Endothelial cell of umbilical vein (primary cell): ENCODE results near the gene NEUROD4. TPM values are rescaled to one million over a fixed set of nuclear protein-coding genes. Genes with fewer than 3 reads are reported as not detected.

ENCODE experiments used
- BruUV-seq: library from RNA; stranded (reverse); fragments of 400-500 nt; replicated peaks from 2 replicates; lab custom pipeline; 2021; lab: Mats Ljungman, UMichigan
- CTCF ChIA-PET: fragments of 300-600, 350-600 bp; sonication (Branson Sonifier 250); formaldehyde crosslinking; loops from one replicate; lab custom pipeline; 2021; ENCODE audit warnings: antibody characterized with exemption, inconsistent platforms; lab: Charles Lee
- POLR2A ChIA-PET: fragments of 300-600, 350-600 bp; sonication (Branson Sonifier 250); formaldehyde crosslinking; loops from one replicate; lab custom pipeline; 2021; ENCODE audit warnings: antibody characterized with exemption, inconsistent platforms; lab: Charles Lee
- DNase-seq: peaks from one replicate; pipeline ENCODE4 v3.0.0-alpha.2; 2011; ENCODE audit warnings: low read depth, low spot score
- FAIRE-seq: peaks from 2 replicates; lab custom pipeline; 2011; peaks lifted over from hg19 to GRCh38; lab: Jason Lieb, UNC
- H2AFZ ChIP-seq: 2 replicates; pipeline ENCODE4 v1.6.0; 2012; ENCODE audit warnings: low read depth, low read length, control low read depth, inconsistent platforms
- H3K27ac ChIP-seq: 2 replicates; pipeline ENCODE4 v1.5.1; 2011; ENCODE audit warnings: low read depth, mild to moderate bottlenecking, control low read depth, low read length, moderate library complexity; ENCODE audit not compliant: insufficient read depth
- H3K27me3 ChIP-seq, 2 experiments: 2 replicates each; pipeline versions ENCODE4 v1.6.0 to v1.6.1; 2011; ENCODE audit warnings: low read length in 2 of 2, mixed read lengths in 1 of 2; ENCODE audit not compliant: control insufficient read depth in 2 of 2, insufficient read depth in 2 of 2
- H3K36me3 ChIP-seq, 2 experiments: 2 replicates in 1 of 2; 3 replicates in 1 of 2; pipeline ENCODE4 v1.5.1; 2011; ENCODE audit warnings: low read length in 2 of 2, mild to moderate bottlenecking in 1 of 2, moderate library complexity in 1 of 2; ENCODE audit not compliant: control insufficient read depth in 2 of 2, insufficient read depth in 2 of 2; ENCODE audit errors: extremely low read depth in 1 of 2
- H3K4me1 ChIP-seq: 3 replicates; pipeline ENCODE4 v1.5.1; 2011; ENCODE audit warnings: mild to moderate bottlenecking, low read length; ENCODE audit not compliant: control insufficient read depth, insufficient read depth; ENCODE audit errors: extremely low read depth
- H3K4me2 ChIP-seq: 2 replicates; pipeline ENCODE4 v1.6.1; 2011; ENCODE audit warnings: low read length, control low read depth, mixed read lengths; ENCODE audit not compliant: insufficient read depth
- H3K4me3 ChIP-seq, 3 experiments: fragments of 200-600 bp in 1 of 3; sonication (generic), shearing (Covaris generic) in 1 of 3; replicated peaks in 1 of 3; 2 replicates each; pipeline ENCODE4 v1.5.1; 2011 to 2016; ENCODE audit warnings: control low read depth in 3 of 3, low read length in 3 of 3, mild to moderate bottlenecking in 2 of 3, inconsistent platforms in 1 of 3, low read depth in 1 of 3, moderate library complexity in 1 of 3; ENCODE audit not compliant: insufficient read depth in 1 of 3
- H3K79me2 ChIP-seq: 2 replicates; pipeline ENCODE4 v1.6.0; 2012; ENCODE audit warnings: low read length, inconsistent platforms; ENCODE audit not compliant: control insufficient read depth, insufficient read depth
- H3K9ac ChIP-seq: replicated peaks from 2 replicates; pipeline ENCODE3; 2011; ENCODE audit warnings: low read length, control low read depth; ENCODE audit not compliant: insufficient read depth; ENCODE audit errors: extremely low read depth
- H3K9me1 ChIP-seq: replicated peaks from 3 replicates; pipeline ENCODE4 v1.6.0; 2011; ENCODE audit warnings: mild to moderate bottlenecking, low read length; ENCODE audit not compliant: control insufficient read depth, insufficient read depth; ENCODE audit errors: extremely low read depth
- H3K9me3 ChIP-seq: replicated peaks from 2 replicates; pipeline ENCODE4 v1.5.1; 2012; ENCODE audit warnings: low read length, inconsistent platforms; ENCODE audit not compliant: control insufficient read depth, insufficient read depth
- H4K20me1 ChIP-seq: replicated peaks from 2 replicates; pipeline ENCODE3; 2011; ENCODE audit warnings: mild to moderate bottlenecking, low read length; ENCODE audit not compliant: control insufficient read depth, insufficient read depth; ENCODE audit errors: extremely low read depth
- CTCF ChIP-seq, 2 donors: IDR thresholded peaks; 1 replicate in 1 of 2; 2 replicates in 1 of 2; pipeline ENCODE4 v1.5.1; 2011; ENCODE audit warnings: low read length in 2 of 2, mild to moderate bottlenecking in 2 of 2, moderate library complexity in 2 of 2, control low read depth in 1 of 2, inconsistent platforms in 1 of 2, low read depth in 1 of 2; ENCODE audit not compliant: insufficient read depth in 1 of 2; ENCODE audit errors: extremely low read depth in 1 of 2
- EZH2 ChIP-seq: IDR thresholded peaks from 2 replicates; pipeline ENCODE4 v1.6.1; 2012; ENCODE audit warnings: borderline replicate concordance, low read depth, mild to moderate bottlenecking, moderate library complexity, low read length, inconsistent platforms; ENCODE audit not compliant: severe bottlenecking
- FOS ChIP-seq: IDR thresholded peaks from 2 replicates; pipeline ENCODE4 v1.6.1; 2011; ENCODE audit warnings: mild to moderate bottlenecking, low read length, moderate library complexity, borderline replicate concordance; ENCODE audit not compliant: insufficient read depth
- GATA2 ChIP-seq: IDR thresholded peaks from 2 replicates; pipeline ENCODE4 v1.7.0; 2011; ENCODE audit warnings: low read depth, mild to moderate bottlenecking, moderate library complexity, mixed read lengths, low read length; ENCODE audit not compliant: insufficient read length, insufficient read depth
- JUN ChIP-seq: IDR thresholded peaks from 2 replicates; pipeline ENCODE4 v1.6.1; 2011; ENCODE audit warnings: borderline replicate concordance, low read depth; ENCODE audit not compliant: insufficient read length, insufficient read depth
- MAX ChIP-seq: IDR thresholded peaks from 2 replicates; pipeline ENCODE4 v1.6.1; 2011; ENCODE audit not compliant: insufficient read depth, insufficient read length
- MYC ChIP-seq: IDR thresholded peaks from one replicate; pipeline ENCODE4 v1.6.1; 2011; ENCODE audit warnings: mild to moderate bottlenecking, low read depth, low read length
- POLR2A ChIP-seq: IDR thresholded peaks from 2 replicates; pipeline ENCODE4 v1.6.1; 2012; ENCODE audit warnings: low read depth, mild to moderate bottlenecking, control low read depth, low read length
- POLR2AphosphoS5 ChIP-seq: IDR thresholded peaks from 2 replicates; pipeline ENCODE4 v1.6.1; 2012; ENCODE audit warnings: low read depth, mild to moderate bottlenecking, control low read depth, low read length, moderate library complexity; ENCODE audit not compliant: insufficient read depth
- dilution Hi-C: fragments of 300-500 bp; cut with MboI; formaldehyde crosslinking; loops from one replicate; pipeline ENCODE4 v1.15.0; 2019; ENCODE audit warnings: low sequenced_read_pairs; ENCODE audit not compliant: extremely low pct_ligation_motif_present
- intact Hi-C: fragments of 100-400 bp; cut with micrococcal nuclease; formaldehyde crosslinking; loops from one replicate; pipeline ENCODE4 v1.10.0; 2022
- polyA plus RNA-seq, 4 experiments: library from polyadenylated mRNA; depleted of rRNA in 3 of 4; stranded (reverse) in 3 of 4; unstranded in 1 of 4; fragments of >200 nt; gene quantifications; 2 replicates each; pipeline versions ENCODE4 v1.2.1 to v1.2.3, GENCODE V29; 2011 to 2012; ENCODE audit warnings: missing spikeins in 1 of 4
- total RNA-seq: library from RNA; stranded (reverse); gene quantifications from 2 replicates; pipeline ENCODE4 v1.2.3, GENCODE V29; 2021

NEUROD4 gene
- total and polyA plus RNA-seq, 2 donors (not counting 3 experiments of a cell fraction or from before 2014, with no cell fraction given): not detected

- intact Hi-C loops (no loop called here), dilution Hi-C loops (no loop called here)
- no peak for DNase-seq
- Histone ChIP-seq H3K27me3 (peaks cover 1 to 15% of the 10 kb centered on the region in 2 experiments), H4K20me1 (no peaks in the 10 kb centered on the region), H3K9me3 (no peaks in the 10 kb centered on the region), H3K27ac (no peak overlapping the region), H3K9me1 (no peaks in the 10 kb centered on the region), H3K4me1 (no peaks in the 10 kb centered on the region), H2AFZ (no peak overlapping the region), H3K4me3 (no peak overlapping the region), H3K36me3 (no peaks in the 10 kb centered on the region), H3K4me2 (no peak overlapping the region), H3K79me2 (no peaks in the 10 kb centered on the region), H3K9ac (no peak overlapping the region)
- ChIA-PET POLR2A (no interaction called here), CTCF (interaction anchor here (3.3 kb wide), 1 partner anchor 16 kb away, joined by 19 read pairs; no protein-coding TSS in a partner anchor)
- BruUV-seq: no TSS peak
- no peak for FAIRE-seq
- TF ChIP-seq POLR2A (no peak), MAX (no peak), FOS (no peak), JUN (no peak), CTCF (IDR thresholded peaks at IDR 0.05; ENCODE audit: extremely low read depth in 1 of 2, insufficient read depth in 1 of 2, low read depth in 1 of 2, low read length in 2 of 2) (no peak), POLR2AphosphoS5 (no peak), GATA2 (no peak), EZH2 (no peak), MYC (no peak)
These were observed 42.6 kb upstream of the NEUROD4 start for GRCh38 chr12:54977155-54977554.
